PFSK-1 (cell line): ENCODE results near the gene ZNF397.

Experiments
- POLR2AphosphoS5 ChIP-seq: IDR thresholded peaks from 2 replicates; pipeline ENCODE4 v1.6.1; 2012; ENCODE audit warnings: low read depth, mild to moderate bottlenecking, control low read depth, low read length, moderate library complexity
- SIN3A ChIP-seq: IDR thresholded peaks from 2 replicates; pipeline ENCODE4 v1.6.1; 2012; ENCODE audit warnings: mild to moderate bottlenecking, low read length, moderate library complexity, borderline replicate concordance; ENCODE audit not compliant: insufficient read depth
- TAF1 ChIP-seq: IDR thresholded peaks from 2 replicates; pipeline ENCODE4 v1.6.1; 2012; ENCODE audit warnings: low read length, control low read depth, borderline replicate concordance; ENCODE audit not compliant: insufficient read depth
- TF ChIP-seq, protein P1 (sequence below), 2 experiments: IDR thresholded peaks; 2 replicates each; pipeline versions ENCODE4 v1.6.1 to v1.8.0; 2011 to 2012; ENCODE audit warnings: low read depth in 2 of 2, low read length in 2 of 2, control low read depth in 1 of 2, inconsistent platforms in 1 of 2, mild to moderate bottlenecking in 1 of 2, moderate library complexity in 1 of 2; ENCODE audit not compliant: insufficient read depth in 1 of 2

DNA sequence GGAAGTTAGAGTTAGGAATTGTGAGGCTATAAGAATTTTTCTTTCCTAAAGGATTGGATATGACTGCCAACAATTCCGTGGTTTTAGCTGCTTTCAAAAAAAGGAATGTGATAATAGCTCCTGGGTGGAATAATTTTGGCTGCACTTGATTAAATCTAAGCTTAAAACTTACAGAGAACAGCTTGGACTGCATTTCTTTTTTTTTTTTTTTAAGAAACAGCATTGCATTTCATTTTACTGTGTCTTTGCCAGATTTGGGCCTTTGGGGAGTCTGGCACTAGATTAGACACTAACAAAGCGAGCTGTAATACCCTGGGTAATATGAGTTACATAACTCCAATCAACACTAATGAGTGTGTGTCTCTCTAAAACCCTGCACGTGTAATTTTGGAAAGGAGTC lies 37.8 kb upstream of the ZNF397 start:
- no peak for TF ChIP-seq POLR2AphosphoS5
- TF ChIP-seq TAF1: no peak
- no peak for TF ChIP-seq SIN3A
- TF ChIP-seq, protein P1, sequence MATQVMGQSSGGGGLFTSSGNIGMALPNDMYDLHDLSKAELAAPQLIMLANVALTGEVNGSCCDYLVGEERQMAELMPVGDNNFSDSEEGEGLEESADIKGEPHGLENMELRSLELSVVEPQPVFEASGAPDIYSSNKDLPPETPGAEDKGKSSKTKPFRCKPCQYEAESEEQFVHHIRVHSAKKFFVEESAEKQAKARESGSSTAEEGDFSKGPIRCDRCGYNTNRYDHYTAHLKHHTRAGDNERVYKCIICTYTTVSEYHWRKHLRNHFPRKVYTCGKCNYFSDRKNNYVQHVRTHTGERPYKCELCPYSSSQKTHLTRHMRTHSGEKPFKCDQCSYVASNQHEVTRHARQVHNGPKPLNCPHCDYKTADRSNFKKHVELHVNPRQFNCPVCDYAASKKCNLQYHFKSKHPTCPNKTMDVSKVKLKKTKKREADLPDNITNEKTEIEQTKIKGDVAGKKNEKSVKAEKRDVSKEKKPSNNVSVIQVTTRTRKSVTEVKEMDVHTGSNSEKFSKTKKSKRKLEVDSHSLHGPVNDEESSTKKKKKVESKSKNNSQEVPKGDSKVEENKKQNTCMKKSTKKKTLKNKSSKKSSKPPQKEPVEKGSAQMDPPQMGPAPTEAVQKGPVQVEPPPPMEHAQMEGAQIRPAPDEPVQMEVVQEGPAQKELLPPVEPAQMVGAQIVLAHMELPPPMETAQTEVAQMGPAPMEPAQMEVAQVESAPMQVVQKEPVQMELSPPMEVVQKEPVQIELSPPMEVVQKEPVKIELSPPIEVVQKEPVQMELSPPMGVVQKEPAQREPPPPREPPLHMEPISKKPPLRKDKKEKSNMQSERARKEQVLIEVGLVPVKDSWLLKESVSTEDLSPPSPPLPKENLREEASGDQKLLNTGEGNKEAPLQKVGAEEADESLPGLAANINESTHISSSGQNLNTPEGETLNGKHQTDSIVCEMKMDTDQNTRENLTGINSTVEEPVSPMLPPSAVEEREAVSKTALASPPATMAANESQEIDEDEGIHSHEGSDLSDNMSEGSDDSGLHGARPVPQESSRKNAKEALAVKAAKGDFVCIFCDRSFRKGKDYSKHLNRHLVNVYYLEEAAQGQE (IDR thresholded peaks at IDR 0.05; ENCODE audit: insufficient read depth in 1 of 2, low read depth in 2 of 2, low read length in 2 of 2): no peak
